HepG2 (cell line): ENCODE measurements around the gene SPATA31E1. TPM values are rescaled to one million over a fixed set of nuclear protein-coding genes. Genes with fewer than 3 reads are reported as not detected.

Experiments used
- ATAC-seq: fragments of 200-7000 bp; cut with Tn5 transposase; 3 replicates; pipeline ENCODE4 v1.9.1; 2020; ENCODE audit warnings: mild to moderate bottlenecking, moderate library complexity
- BruUV-seq: library from RNA; stranded (reverse); fragments of 400-500 nt; replicated peaks from 2 replicates; lab custom pipeline; 2021; lab: Mats Ljungman, UMichigan
- CTCF ChIA-PET: fragments of 300-600 bp; formaldehyde crosslinking; extraction: SDS; loops from one replicate; lab custom pipeline; 2021; ENCODE audit warnings: low total read pairs, inconsistent platforms, low intra/inter-chr PET ratio; lab: Yijun Ruan, JAX
- POLR2A ChIA-PET: fragments of 350-600 bp; sonication (Branson Sonifier 250); formaldehyde crosslinking; loops from one replicate; lab custom pipeline; 2020; ENCODE audit warnings: antibody characterized with exemption, inconsistent platforms; lab: Yijun Ruan, JAX
- DNase-seq: peaks from one replicate; pipeline ENCODE4 v3.0.0-alpha.2; 2015; ENCODE audit warnings: low spot score
- FAIRE-seq: peaks from 3 replicates; lab custom pipeline; 2011; peaks lifted over from hg19 to GRCh38; lab: Jason Lieb, UNC
- H2AFZ ChIP-seq: one replicate; pipeline ENCODE4 v1.6.1; 2011; ENCODE audit warnings: low read length, inconsistent platforms
- H3K27ac ChIP-seq: fragments of 300-600 bp; 3 replicates; pipeline ENCODE4 v1.8.0; 2011; ENCODE audit warnings: mixed run types, mild to moderate bottlenecking, mixed read lengths, low read length, inconsistent platforms; ENCODE audit not compliant: insufficient read depth; ENCODE audit errors: extremely low read length
- H3K27me3 ChIP-seq, 2 experiments: fragments of 200-600 bp in 1 of 2; 2 replicates in 1 of 2; 3 replicates in 1 of 2; pipeline versions ENCODE4 v1.6.0 to v1.8.0; 2011; ENCODE audit warnings: low read length in 2 of 2, mild to moderate bottlenecking in 2 of 2, moderate library complexity in 2 of 2, inconsistent platforms in 1 of 2; ENCODE audit not compliant: insufficient read depth in 2 of 2, control insufficient read depth in 1 of 2
- H3K36me3 ChIP-seq, 2 experiments: fragments of 200-600 bp in 1 of 2; replicated peaks in 1 of 2; 2 replicates in 1 of 2; 3 replicates in 1 of 2; pipeline versions ENCODE4 v1.5.1 to v1.8.0; 2011; ENCODE audit warnings: low read length in 2 of 2, inconsistent platforms in 1 of 2; ENCODE audit not compliant: insufficient read depth in 2 of 2, control insufficient read depth in 1 of 2
- H3K4me1 ChIP-seq: 2 replicates; pipeline ENCODE4 v1.5.1; 2012; ENCODE audit warnings: low read length, inconsistent platforms; ENCODE audit not compliant: insufficient read depth
- H3K4me2 ChIP-seq: 2 replicates; pipeline ENCODE4 v1.6.0; 2011; ENCODE audit warnings: low read depth, low read length, inconsistent platforms
- H3K4me3 ChIP-seq, 3 experiments: fragments of 200-600 bp in 1 of 3; sonication (generic), shearing (Covaris generic) in 1 of 3; replicated peaks in 1 of 3; 2 replicates each; pipeline ENCODE4 v1.5.1; 2011 to 2016; ENCODE audit warnings: low read length in 3 of 3, inconsistent platforms in 2 of 3, low read depth in 2 of 3, mild to moderate bottlenecking in 2 of 3, control low read depth in 1 of 3, mixed read lengths in 1 of 3; ENCODE audit not compliant: insufficient read depth in 1 of 3
- H3K79me2 ChIP-seq: one replicate; pipeline ENCODE4 v1.6.1; 2011; ENCODE audit warnings: low read length, inconsistent platforms; ENCODE audit not compliant: insufficient read depth
- H3K9ac ChIP-seq: 2 replicates; pipeline ENCODE4 v1.6.0; 2011; ENCODE audit warnings: mild to moderate bottlenecking, low read depth, low read length, inconsistent platforms; ENCODE audit not compliant: insufficient read depth
- H3K9me3 ChIP-seq: 2 replicates; pipeline ENCODE4 v1.5.1; 2012; ENCODE audit warnings: mild to moderate bottlenecking, low read length
- H4K20me1 ChIP-seq: 2 replicates; pipeline ENCODE4 v1.6.0; 2011; ENCODE audit warnings: inconsistent platforms, mild to moderate bottlenecking, low read length, moderate library complexity; ENCODE audit not compliant: insufficient read depth
- BHLHE40 ChIP-seq: IDR thresholded peaks from 2 replicates; pipeline ENCODE4 v1.6.1; 2011; ENCODE audit warnings: low read length, improper control_type of control experiment
- DPF2 ChIP-seq: sonication (generic); formaldehyde crosslinking; IDR thresholded peaks from 2 replicates; pipeline ENCODE4 v1.4.0; 2020; ENCODE audit warnings: mild to moderate bottlenecking, low read depth, missing genetic modification reagents, borderline replicate concordance
- FOXC1 ChIP-seq: sonication (generic); formaldehyde crosslinking; IDR thresholded peaks from 2 replicates; pipeline ENCODE4 v1.8.0; 2022; ENCODE audit warnings: mild to moderate bottlenecking, missing genetic modification reagents, borderline replicate concordance
- HDAC1 ChIP-seq: sonication (generic); formaldehyde crosslinking; IDR thresholded peaks from 2 replicates; pipeline ENCODE4 v1.5.1; 2020; ENCODE audit warnings: mild to moderate bottlenecking, missing genetic modification reagents
- HES4 ChIP-seq: sonication (generic); formaldehyde crosslinking; IDR thresholded peaks from 2 replicates; pipeline ENCODE4 v1.9.0; 2021; ENCODE audit warnings: mild to moderate bottlenecking, missing genetic modification reagents, borderline replicate concordance
- HMG20B ChIP-seq: conservative IDR thresholded peaks from 2 replicates; pipeline ENCODE4 v1.6.1; 2016; ENCODE audit warnings: missing genetic modification reagents, missing compliant biosample characterization
- IKZF1 ChIP-seq: fragments of 450-650 bp; IDR thresholded peaks from 2 replicates; pipeline ENCODE4 v1.7.1; 2016
- KDM1A ChIP-seq: IDR thresholded peaks from 2 replicates; pipeline ENCODE4 v1.6.1; 2016; ENCODE audit warnings: missing compliant biosample characterization
- KDM5B ChIP-seq: sonication (generic); formaldehyde crosslinking; IDR thresholded peaks from 2 replicates; pipeline ENCODE4 v1.4.0; 2020; ENCODE audit warnings: missing genetic modification reagents, mild to moderate bottlenecking, borderline replicate concordance
- KLF16 ChIP-seq, 2 experiments: sonication (generic) in 1 of 2; formaldehyde crosslinking in 1 of 2; IDR thresholded peaks; 2 replicates each; pipeline versions ENCODE4 v1.6.1 to v1.8.0; 2016 to 2023; ENCODE audit warnings: missing genetic modification reagents in 2 of 2, missing compliant biosample characterization in 1 of 2
- PITX1 ChIP-seq: sonication (generic); formaldehyde crosslinking; IDR thresholded peaks from 2 replicates; pipeline ENCODE4 v1.5.1; 2020; ENCODE audit warnings: mild to moderate bottlenecking, missing genetic modification reagents
- SMARCE1 ChIP-seq: fragments of 450-650 bp; IDR thresholded peaks from 2 replicates; pipeline ENCODE4 v1.6.1; 2017; ENCODE audit warnings: borderline replicate concordance
- SP1 ChIP-seq, 2 experiments: fragments of 450-650 bp in 1 of 2; sonication (generic) in 1 of 2; formaldehyde crosslinking in 1 of 2; IDR thresholded peaks; 2 replicates each; pipeline versions ENCODE4 v1.4.0 to v1.6.1; 2016 to 2020; ENCODE audit warnings: missing genetic modification reagents in 1 of 2
- TOE1 ChIP-seq: sonication (generic); formaldehyde crosslinking; IDR thresholded peaks from 2 replicates; pipeline ENCODE4 v1.4.0; 2020; ENCODE audit warnings: mild to moderate bottlenecking, missing genetic modification reagents
- ZBTB20 ChIP-seq: sonication (generic); formaldehyde crosslinking; IDR thresholded peaks from 2 replicates; pipeline ENCODE4 v1.8.1; 2023; ENCODE audit warnings: missing genetic modification reagents, low read depth, mild to moderate bottlenecking, borderline replicate concordance
- ZFYVE20 ChIP-seq: sonication (generic); formaldehyde crosslinking; IDR thresholded peaks from 2 replicates; pipeline ENCODE4 v1.8.0; 2023; ENCODE audit warnings: low read depth, mild to moderate bottlenecking, moderate library complexity, missing genetic modification reagents, borderline replicate concordance
- ZNF713 ChIP-seq: sonication (generic); formaldehyde crosslinking; IDR thresholded peaks from 2 replicates; pipeline ENCODE4 v1.4.0; 2020; ENCODE audit warnings: mild to moderate bottlenecking, missing genetic modification reagents
- WGBS: methylation state at CpG from one replicate; pipeline ENCODE4 v1.1.6; 2017; ENCODE audit warnings: low lambda C conversion rate; 5-methylcytosine and 5-hydroxymethylcytosine counted together
- in situ Hi-C: cut with HindIII; loops from 2 replicates; pipeline ENCODE4 v1.10.0; 2017; ENCODE audit warnings: low pct_unique_long_range_greater_than_20kb; ENCODE audit not compliant: extremely low pct_ligation_motif_present
- intact Hi-C: fragments of 100-400 bp; cut with micrococcal nuclease; formaldehyde crosslinking; loops from one replicate; pipeline ENCODE4 v1.10.0; 2022; ENCODE audit not compliant: unreplicated experiment
- polyA plus RNA-seq, 8 experiments: library from polyadenylated mRNA; depleted of rRNA in 3 of 8; stranded (reverse) in 7 of 8; unstranded in 1 of 8; fragments of >200 nt; fragmentation: Illumina TruSeq in 4 of 8; extraction: Trizol in 4 of 8; gene quantifications; 2 replicates each; pipeline versions ENCODE4 v1.2.1 to v1.2.3, GENCODE V29; 2011 to 2016; ENCODE audit warnings: low read depth in 4 of 8, missing spikeins in 1 of 8, mixed read lengths in 1 of 8; ENCODE audit not compliant: insufficient read depth in 1 of 8
- total RNA-seq, 5 experiments: library from RNA; depleted of rRNA; stranded (reverse); fragments of >200 nt; fragmentation: Illumina TruSeq; extraction: Trizol; gene quantifications; 2 replicates each; pipeline ENCODE4 v1.2.3, GENCODE V29; 2016; ENCODE audit warnings: low read depth in 1 of 5
- TF ChIP-seq, protein P1 (sequence below): sonication (generic); formaldehyde crosslinking; IDR thresholded peaks from 2 replicates; pipeline ENCODE4 v1.8.1; 2023; ENCODE audit warnings: mild to moderate bottlenecking, moderate library complexity, missing genetic modification reagents
- TF ChIP-seq, protein P2 (sequence below): sonication (generic); formaldehyde crosslinking; IDR thresholded peaks from 2 replicates; pipeline ENCODE4 v1.4.0; 2020; ENCODE audit warnings: missing genetic modification reagents, borderline replicate concordance
- TF ChIP-seq, protein P3 (sequence below): sonication (generic); formaldehyde crosslinking; IDR thresholded peaks from 2 replicates; pipeline ENCODE4 v1.8.0; 2022; ENCODE audit warnings: mild to moderate bottlenecking, missing genetic modification reagents; ENCODE audit not compliant: insufficient replicate concordance

The SPATA31E1 gene
- total and polyA plus RNA-seq, 2 of the 13 experiments (the other 11 are each of a cell fraction or from before 2014, with no cell fraction given): not detected

DNA sequence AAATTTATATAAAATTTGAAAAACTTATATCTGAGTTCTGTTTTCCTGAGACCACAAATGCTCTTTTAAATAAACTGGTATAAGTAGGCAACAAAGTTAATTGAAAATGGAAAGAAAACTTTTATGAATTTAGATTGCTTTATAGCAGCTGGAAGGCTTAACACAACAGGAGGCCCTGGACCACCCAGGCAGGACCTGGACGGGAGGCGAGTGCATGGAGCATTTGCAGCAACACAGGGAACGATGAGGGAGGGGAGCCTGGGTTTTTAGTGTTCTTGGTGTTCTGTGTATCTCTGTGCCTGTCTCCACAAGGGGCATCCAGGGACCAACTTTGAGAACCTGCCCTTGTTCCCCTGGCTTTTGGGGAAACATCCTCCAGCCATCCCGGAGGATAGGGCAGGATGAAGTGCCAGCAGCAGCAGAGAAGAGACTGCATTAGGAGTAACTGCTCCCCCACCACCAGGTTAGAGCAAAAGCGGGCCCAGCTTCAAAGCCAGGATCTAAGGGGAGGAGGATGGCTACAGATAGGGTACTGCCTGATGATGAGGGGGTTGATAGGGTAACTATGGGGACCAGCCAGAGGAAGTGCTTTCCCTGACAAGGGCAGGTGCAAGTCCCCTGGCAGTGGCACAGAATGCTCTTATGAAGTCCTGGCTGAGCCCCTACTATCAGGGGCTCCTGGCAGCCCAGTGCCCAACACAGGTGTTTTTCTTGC lies 6.7 kb upstream of the SPATA31E1 start (continued):
- no peak for TF ChIP-seq SP1 (IDR thresholded peaks at IDR 0.05)
- TF ChIP-seq SP1 (CRISPR knock-in tag; IDR thresholded peaks at IDR 0.05): no peak
- no peak for TF ChIP-seq KLF16 (CRISPR knock-in tag; IDR thresholded peaks at IDR 0.05)
- no peak for TF ChIP-seq KDM5B
- no peak for TF ChIP-seq KDM1A (CRISPR knock-in tag)
- TF ChIP-seq DPF2: no peak
- TF ChIP-seq IKZF1: no peak
- TF ChIP-seq, protein P1, sequence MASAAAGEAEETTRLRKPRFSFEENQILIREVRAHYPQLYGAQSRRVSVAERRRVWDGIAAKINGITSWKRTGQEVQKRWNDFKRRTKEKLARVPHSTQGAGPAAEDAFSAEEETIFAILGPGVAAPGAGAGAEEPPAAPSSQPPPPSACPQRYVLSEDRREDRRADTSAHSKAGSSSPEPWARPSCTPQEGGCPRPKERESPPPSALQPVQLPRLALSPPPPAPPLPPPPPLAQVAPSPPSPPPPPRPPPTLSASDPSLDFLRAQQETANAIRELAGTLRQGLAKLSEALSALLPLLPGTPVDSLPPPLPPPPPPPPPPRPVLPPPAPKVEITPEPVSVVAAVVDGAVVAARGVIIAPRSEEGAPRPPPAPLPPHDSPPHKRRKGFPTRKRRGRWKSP (CRISPR knock-in tag): no peak
- TF ChIP-seq HDAC1 (CRISPR knock-in tag): no peak
- TF ChIP-seq PITX1 (CRISPR knock-in tag): no peak

DNA sequence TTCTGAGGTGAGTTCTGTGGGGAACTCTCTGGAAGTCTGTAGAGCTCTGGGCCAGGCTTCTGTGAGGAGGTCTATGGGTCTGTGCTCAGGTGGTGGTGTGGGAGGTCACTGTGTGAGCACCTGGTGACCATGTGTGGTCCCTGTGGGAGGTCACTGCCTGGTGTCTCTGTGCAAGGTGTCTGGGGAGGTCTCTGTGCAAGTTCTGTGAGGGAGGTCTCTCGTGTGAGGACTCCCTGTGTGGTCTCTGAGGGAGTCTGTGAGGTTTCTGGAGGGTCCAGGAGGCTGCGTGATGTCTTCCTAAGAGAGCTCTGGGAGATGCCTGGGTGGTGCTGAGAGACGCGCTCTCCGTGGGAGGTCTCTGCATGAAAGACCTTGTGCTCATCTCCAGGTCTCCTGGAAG lies 6.0 kb upstream of the SPATA31E1 start:
- Histone ChIP-seq H3K4me2 (no peak overlapping the region), H3K79me2 (no peaks in the 10 kb centered on the region), H3K4me1 (no peaks in the 10 kb centered on the region), H2AFZ (no peak overlapping the region), H3K9me3 (no peaks in the 10 kb centered on the region), H3K27me3 (peaks cover 0 to 9% of the 10 kb centered on the region in 2 experiments; a peak in 2 of 5 replicates), H3K9ac (no peak overlapping the region), H4K20me1 (no peaks in the 10 kb centered on the region), H3K27ac (no peak overlapping the region), H3K4me3 (no peak overlapping the region), H3K36me3 (no peaks in the 10 kb centered on the region)
- ChIA-PET CTCF (no interaction called here), POLR2A (no interaction called here)
- DNase-seq (no peak), ATAC-seq (no peak), FAIRE-seq (no peak)
- WGBS: no CpG with 5 or more reads among the region's 5 CpGs
- no TSS peak for BruUV-seq
- intact Hi-C loops: no loop called here
- in situ Hi-C loops: no loop called here
- no peak for TF ChIP-seq ZNF713 (CRISPR knock-in tag)
- no peak for TF ChIP-seq TOE1 (CRISPR knock-in tag)
- TF ChIP-seq, protein P2, sequence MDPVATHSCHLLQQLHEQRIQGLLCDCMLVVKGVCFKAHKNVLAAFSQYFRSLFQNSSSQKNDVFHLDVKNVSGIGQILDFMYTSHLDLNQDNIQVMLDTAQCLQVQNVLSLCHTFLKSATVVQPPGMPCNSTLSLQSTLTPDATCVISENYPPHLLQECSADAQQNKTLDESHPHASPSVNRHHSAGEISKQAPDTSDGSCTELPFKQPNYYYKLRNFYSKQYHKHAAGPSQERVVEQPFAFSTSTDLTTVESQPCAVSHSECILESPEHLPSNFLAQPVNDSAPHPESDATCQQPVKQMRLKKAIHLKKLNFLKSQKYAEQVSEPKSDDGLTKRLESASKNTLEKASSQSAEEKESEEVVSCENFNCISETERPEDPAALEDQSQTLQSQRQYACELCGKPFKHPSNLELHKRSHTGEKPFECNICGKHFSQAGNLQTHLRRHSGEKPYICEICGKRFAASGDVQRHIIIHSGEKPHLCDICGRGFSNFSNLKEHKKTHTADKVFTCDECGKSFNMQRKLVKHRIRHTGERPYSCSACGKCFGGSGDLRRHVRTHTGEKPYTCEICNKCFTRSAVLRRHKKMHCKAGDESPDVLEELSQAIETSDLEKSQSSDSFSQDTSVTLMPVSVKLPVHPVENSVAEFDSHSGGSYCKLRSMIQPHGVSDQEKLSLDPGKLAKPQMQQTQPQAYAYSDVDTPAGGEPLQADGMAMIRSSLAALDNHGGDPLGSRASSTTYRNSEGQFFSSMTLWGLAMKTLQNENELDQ (CRISPR knock-in tag): no peak
- TF ChIP-seq SMARCE1: no peak
- TF ChIP-seq ZBTB20 (CRISPR knock-in tag): no peak
- TF ChIP-seq ZFYVE20 (CRISPR knock-in tag): no peak
- TF ChIP-seq HES4 (CRISPR knock-in tag): no peak
- no peak for TF ChIP-seq FOXC1 (CRISPR knock-in tag)
- no peak for TF ChIP-seq BHLHE40
- TF ChIP-seq HMG20B (CRISPR knock-in tag): no peak
- TF ChIP-seq, protein P3, sequence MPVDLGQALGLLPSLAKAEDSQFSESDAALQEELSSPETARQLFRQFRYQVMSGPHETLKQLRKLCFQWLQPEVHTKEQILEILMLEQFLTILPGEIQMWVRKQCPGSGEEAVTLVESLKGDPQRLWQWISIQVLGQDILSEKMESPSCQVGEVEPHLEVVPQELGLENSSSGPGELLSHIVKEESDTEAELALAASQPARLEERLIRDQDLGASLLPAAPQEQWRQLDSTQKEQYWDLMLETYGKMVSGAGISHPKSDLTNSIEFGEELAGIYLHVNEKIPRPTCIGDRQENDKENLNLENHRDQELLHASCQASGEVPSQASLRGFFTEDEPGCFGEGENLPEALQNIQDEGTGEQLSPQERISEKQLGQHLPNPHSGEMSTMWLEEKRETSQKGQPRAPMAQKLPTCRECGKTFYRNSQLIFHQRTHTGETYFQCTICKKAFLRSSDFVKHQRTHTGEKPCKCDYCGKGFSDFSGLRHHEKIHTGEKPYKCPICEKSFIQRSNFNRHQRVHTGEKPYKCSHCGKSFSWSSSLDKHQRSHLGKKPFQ: no peak
